CD4-positive, CD25-positive, alpha-beta regulatory T cell (primary cell): ENCODE results near the gene CDK10. TPM values are rescaled to one million over a fixed set of nuclear protein-coding genes. Genes with fewer than 3 reads are reported as not detected.

Experiments
- ATAC-seq, 2 donors: fragments of 150-1000 bp; cut with Tn5 transposase; one replicate each; pipeline ENCODE4 v1.10.0; 2021; ENCODE audit warnings: low read depth in 2 of 2, moderate number of reproducible peaks in 2 of 2, moderate library complexity in 1 of 2
- DNase-seq, 3 donors: peaks; one replicate each; pipeline versions ENCODE4 v3.0.0 to v3.0.0-alpha.2; 2012 to 2022; ENCODE audit warnings: mixed read lengths in 1 of 3
- H3K27ac ChIP-seq: one replicate; pipeline ENCODE4 v1.7.0; 2013; ENCODE audit warnings: mild to moderate bottlenecking, low read length; ENCODE audit not compliant: insufficient read depth, poor library complexity, severe bottlenecking
- H3K27me3 ChIP-seq: one replicate; pipeline ENCODE4 v1.7.0; 2013; ENCODE audit warnings: low read length; ENCODE audit not compliant: control insufficient read depth, insufficient read depth
- H3K36me3 ChIP-seq: one replicate; pipeline ENCODE4 v1.7.0; 2013; ENCODE audit warnings: mild to moderate bottlenecking, low read length, moderate library complexity; ENCODE audit not compliant: control insufficient read depth, insufficient read depth
- H3K4me1 ChIP-seq: 2 replicates; pipeline ENCODE4 v1.7.0; 2013; ENCODE audit warnings: mild to moderate bottlenecking, low read length; ENCODE audit not compliant: insufficient read depth, control insufficient read depth, poor library complexity, severe bottlenecking
- H3K4me3 ChIP-seq: one replicate; pipeline ENCODE4 v1.7.0; 2013; ENCODE audit warnings: low read depth, mild to moderate bottlenecking, low read length, moderate library complexity
- H3K9me3 ChIP-seq, 2 experiments: 1 replicate in 1 of 2; 2 replicates in 1 of 2; pipeline ENCODE4 v1.7.0; 2013; ENCODE audit warnings: low read length in 2 of 2, mild to moderate bottlenecking in 1 of 2, moderate library complexity in 1 of 2; ENCODE audit not compliant: control insufficient read depth in 2 of 2
- H3K27ac Mint-ChIP-seq, 3 donors: one replicate each; pipeline ENCODE4 v1.8.0; 2020 to 2022; ENCODE audit warnings: mild to moderate bottlenecking in 3 of 3, mixed read lengths in 3 of 3, moderate library complexity in 2 of 3
- H3K27me3 Mint-ChIP-seq: one replicate; pipeline ENCODE4 v1.8.0; 2022; ENCODE audit warnings: mild to moderate bottlenecking, mixed read lengths
- H3K36me3 Mint-ChIP-seq: one replicate; pipeline ENCODE4 v1.8.0; 2020; ENCODE audit warnings: mixed read lengths
- H3K4me1 Mint-ChIP-seq, 4 donors: one replicate each; pipeline ENCODE4 v1.8.0; 2020 to 2022; ENCODE audit warnings: mixed read lengths in 4 of 4, mild to moderate bottlenecking in 1 of 4
- H3K4me3 Mint-ChIP-seq, 4 donors: one replicate each; pipeline ENCODE4 v1.8.0; 2020 to 2022; ENCODE audit warnings: mild to moderate bottlenecking in 4 of 4, mixed read lengths in 4 of 4, moderate library complexity in 3 of 4
- H3K9me3 Mint-ChIP-seq, 7 donors: one replicate each; pipeline ENCODE4 v1.8.0; 2020 to 2022; ENCODE audit warnings: mixed read lengths in 7 of 7, mild to moderate bottlenecking in 3 of 7, moderate library complexity in 2 of 7
- polyA plus RNA-seq, 4 donors: library from polyadenylated mRNA; unstranded; fragments of 300-500 nt; fragmentation: Illumina TruSeq; gene quantifications; one replicate each; pipeline ENCODE4 v1.2.3, GENCODE V29; 2021
- total RNA-seq: library from RNA; stranded (reverse); gene quantifications from one replicate; pipeline ENCODE4 v1.2.3, GENCODE V29; 2022

Gene CDK10
- total and polyA plus RNA-seq, 5 donors from 2014 or later: 20.5 to 97.5 (median 24.4) TPM

DNA sequence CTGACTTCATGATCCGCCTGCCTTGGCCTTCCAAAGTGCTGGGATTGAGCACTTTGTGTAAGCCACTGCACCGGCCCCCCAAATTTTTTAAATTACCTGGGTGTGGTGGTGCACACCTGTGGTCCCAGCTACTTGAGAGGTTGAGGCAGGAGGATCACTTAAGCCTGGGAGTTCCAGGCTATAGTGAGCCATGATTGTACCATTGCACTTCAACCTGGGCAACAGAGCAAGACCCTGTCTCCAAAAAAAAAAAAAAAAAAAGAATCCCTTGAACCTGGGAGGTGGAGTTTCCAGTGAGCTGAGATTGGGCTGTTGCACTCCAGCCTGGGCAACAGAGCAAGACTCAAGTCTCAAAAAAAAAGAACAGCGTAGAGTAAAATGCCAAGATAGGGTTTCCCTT lies 50.1 kb downstream of the CDK10 start:
- no peak for ATAC-seq
- H3K36me3 Mint-ChIP-seq: peaks cover 33% of the 10 kb centered on the region

GRCh38 chr16:89737341-89738071 lies 51.0 kb downstream of the CDK10 start:
- peaks cover 20% of the 10 kb centered on the region for H3K4me1 ChIP-seq
- peaks cover 88% of the 10 kb centered on the region for H3K36me3 ChIP-seq
- no peak overlapping the region for H3K4me3 ChIP-seq
- H3K27me3 Mint-ChIP-seq: no peaks in the 10 kb centered on the region
- peak overlapping the region; percentile 41 to 85 (median 60) for H3K4me3 Mint-ChIP-seq
- ATAC-seq (peak; percentile 30 to 37), DNase-seq (peak in 2 of 3 donors; percentile 68 to 71)
- no peaks in the 10 kb centered on the region for H3K9me3 Mint-ChIP-seq
- no peaks in the 10 kb centered on the region for H3K9me3 ChIP-seq
- peaks cover 0 to 53% (median 21%) of the 10 kb centered on the region in 4 donors for H3K4me1 Mint-ChIP-seq
- H3K36me3 Mint-ChIP-seq: peaks cover 28% of the 10 kb centered on the region
- H3K27me3 ChIP-seq: no peaks in the 10 kb centered on the region
- peak overlapping the region; percentile 36 to 66 (median 60) for H3K27ac Mint-ChIP-seq
- peak overlapping the region; percentile 49 for H3K27ac ChIP-seq

More for the DNA sequence above, 50.1 kb downstream of the CDK10 start:
- Histone ChIP-seq H3K4me3 (no peak overlapping the region), H3K4me1 (peaks cover 24% of the 10 kb centered on the region), H3K9me3 (no peaks in the 10 kb centered on the region), H3K36me3 (peaks cover 94% of the 10 kb centered on the region), H3K27me3 (no peaks in the 10 kb centered on the region), H3K27ac (peak overlapping the region; percentile 49)
- peak overlapping the region in 1 of 4 donors; percentile 65 for H3K4me3 Mint-ChIP-seq
- peak overlapping the region in 1 of 3 donors; percentile 60 for H3K27ac Mint-ChIP-seq
- no peaks in the 10 kb centered on the region for H3K27me3 Mint-ChIP-seq
- DNase-seq: no peak
- H3K4me1 Mint-ChIP-seq: peaks cover 4 to 61% (median 26%) of the 10 kb centered on the region in 4 donors
- H3K9me3 Mint-ChIP-seq: no peaks in the 10 kb centered on the region

GRCh38 chr16:89738072-89738377 lies 51.5 kb downstream of the CDK10 start:
- no peaks in the 10 kb centered on the region for H3K27me3 ChIP-seq
- peaks cover 20% of the 10 kb centered on the region for H3K4me1 ChIP-seq
- Mint-ChIP-seq H3K4me1 (peaks cover 0 to 51% (median 21%) of the 10 kb centered on the region in 4 donors), H3K27me3 (no peaks in the 10 kb centered on the region), H3K36me3 (peaks cover 27% of the 10 kb centered on the region), H3K9me3 (no peaks in the 10 kb centered on the region), H3K4me3 (peak overlapping the region in 1 of 4 donors; percentile 47), H3K27ac (peak overlapping the region in 2 of 3 donors; percentile 26 to 66)
- H3K9me3 ChIP-seq: no peaks in the 10 kb centered on the region
- H3K4me3 ChIP-seq: no peak overlapping the region
- ATAC-seq (no peak), DNase-seq (no peak)
- H3K27ac ChIP-seq: peak overlapping the region; percentile 49
- H3K36me3 ChIP-seq: peaks cover 82% of the 10 kb centered on the region

DNA sequence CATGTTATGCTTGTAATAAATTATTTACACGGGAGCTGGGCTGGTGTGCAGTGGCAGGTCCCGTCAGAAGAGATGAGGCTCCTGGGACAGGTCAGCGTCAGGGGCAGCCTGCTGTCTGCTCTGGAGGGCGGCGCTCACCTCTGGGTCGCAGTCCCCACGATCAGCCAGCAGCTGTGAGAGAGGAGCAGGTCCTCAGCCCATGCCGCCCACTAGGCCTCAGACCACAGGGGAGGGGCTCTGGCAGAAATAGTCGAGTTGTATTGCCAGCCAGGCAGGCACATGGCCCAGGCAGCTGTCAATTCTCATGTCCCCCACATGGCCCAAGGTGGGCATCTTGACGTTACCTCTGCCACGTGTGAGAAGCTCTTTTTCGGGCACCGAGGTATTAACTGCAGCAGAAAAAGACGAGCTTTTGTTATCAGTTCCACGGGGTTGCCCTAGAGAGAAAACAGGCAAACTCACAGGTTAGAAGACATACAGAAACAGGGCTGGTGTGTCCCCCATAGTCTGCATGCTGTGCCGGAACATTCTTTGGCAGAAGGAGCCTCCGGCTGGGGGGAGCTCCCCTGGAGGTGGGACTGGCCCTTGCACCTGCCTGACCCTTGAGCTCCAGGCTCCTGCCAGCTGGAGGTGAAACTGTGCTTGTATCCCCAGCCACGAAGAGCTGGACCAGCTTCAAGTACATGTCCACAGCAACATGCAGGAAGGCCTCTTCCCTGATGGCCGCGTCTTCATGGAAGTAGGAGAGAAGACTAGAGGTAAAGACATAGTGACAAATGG lies 52.2 kb downstream of the CDK10 start:
- peaks cover 75% of the 10 kb centered on the region for H3K36me3 ChIP-seq
- H3K4me1 ChIP-seq: peaks cover 20% of the 10 kb centered on the region
- no peak overlapping the region for H3K4me3 ChIP-seq
- H3K27me3 ChIP-seq: no peaks in the 10 kb centered on the region
- no peak overlapping the region for H3K27ac ChIP-seq
- no peak overlapping the region for H3K4me3 Mint-ChIP-seq
- H3K36me3 Mint-ChIP-seq: peaks cover 20% of the 10 kb centered on the region
- DNase-seq: no peak
- H3K9me3 ChIP-seq: no peaks in the 10 kb centered on the region
- H3K4me1 Mint-ChIP-seq: peaks cover 0 to 52% (median 21%) of the 10 kb centered on the region in 4 donors
- peak overlapping the region in 1 of 3 donors; percentile 26 for H3K27ac Mint-ChIP-seq
- ATAC-seq: no peak
- H3K9me3 Mint-ChIP-seq: no peaks in the 10 kb centered on the region
- no peaks in the 10 kb centered on the region for H3K27me3 Mint-ChIP-seq

DNA sequence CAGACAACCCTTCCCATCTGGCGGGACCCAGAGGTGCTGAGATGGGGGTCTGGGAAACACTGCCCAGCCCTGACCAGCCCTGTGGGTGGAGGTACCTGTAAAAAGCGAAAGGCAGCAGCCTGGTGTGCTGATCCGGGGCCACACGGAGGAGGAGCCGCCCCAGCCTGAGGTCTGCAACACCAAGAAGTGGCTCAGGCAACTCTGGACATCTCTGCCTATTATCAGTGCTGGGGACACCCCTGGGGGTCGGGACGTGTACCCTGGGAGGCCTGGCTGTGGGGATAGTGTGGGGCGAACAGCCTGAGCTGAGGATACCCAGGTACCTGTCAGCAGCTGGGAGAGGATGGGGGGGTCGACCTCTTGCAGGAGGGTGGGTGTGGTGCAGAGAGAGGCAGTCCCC lies 52.9 kb downstream of the CDK10 start:
- Histone ChIP-seq H3K27me3 (no peaks in the 10 kb centered on the region), H3K9me3 (no peaks in the 10 kb centered on the region), H3K36me3 (peaks cover 73% of the 10 kb centered on the region), H3K4me1 (peaks cover 20% of the 10 kb centered on the region), H3K4me3 (no peak overlapping the region), H3K27ac (no peak overlapping the region)
- Mint-ChIP-seq H3K27me3 (no peaks in the 10 kb centered on the region), H3K27ac (no peak overlapping the region), H3K9me3 (no peaks in the 10 kb centered on the region), H3K36me3 (peaks cover 17% of the 10 kb centered on the region), H3K4me3 (no peak overlapping the region), H3K4me1 (peaks cover 0 to 50% (median 20%) of the 10 kb centered on the region in 4 donors)
- no peak for DNase-seq
- ATAC-seq: no peak

- Mint-ChIP-seq H3K27me3 (no peaks in the 10 kb centered on the region), H3K27ac (peak overlapping the region in 2 of 3 donors; percentile 67 to 68), H3K36me3 (peaks cover 8% of the 10 kb centered on the region), H3K4me3 (no peak overlapping the region), H3K4me1 (peaks cover 0 to 37% (median 14%) of the 10 kb centered on the region in 4 donors), H3K9me3 (no peaks in the 10 kb centered on the region)
- ATAC-seq (no peak), DNase-seq (no peak)
- Histone ChIP-seq H3K9me3 (no peaks in the 10 kb centered on the region), H3K36me3 (peaks cover 64% of the 10 kb centered on the region), H3K4me1 (peaks cover 13% of the 10 kb centered on the region), H3K4me3 (no peak overlapping the region), H3K27ac (no peak overlapping the region), H3K27me3 (no peaks in the 10 kb centered on the region)
Observed at GRCh38 chr16:89741342-89742014, 55.0 kb downstream of the CDK10 start.

GRCh38 chr16:89742948-89743347 lies 56.5 kb downstream of the CDK10 start:
- H3K9me3 Mint-ChIP-seq: no peaks in the 10 kb centered on the region
- DNase-seq (no peak), ATAC-seq (no peak)
- H3K9me3 ChIP-seq: no peaks in the 10 kb centered on the region
- H3K36me3 ChIP-seq: peaks cover 55% of the 10 kb centered on the region
- no peak overlapping the region for H3K4me3 Mint-ChIP-seq
- H3K27me3 ChIP-seq: no peaks in the 10 kb centered on the region
- peaks cover 0 to 22% (median 4%) of the 10 kb centered on the region in 4 donors for H3K4me1 Mint-ChIP-seq
- peak overlapping the region; percentile 71 to 89 (median 88) for H3K27ac Mint-ChIP-seq
- H3K27me3 Mint-ChIP-seq: no peaks in the 10 kb centered on the region
- H3K36me3 Mint-ChIP-seq: peaks cover under 1% of the 10 kb centered on the region
- no peaks in the 10 kb centered on the region for H3K4me1 ChIP-seq
- H3K4me3 ChIP-seq: no peak overlapping the region
- no peak overlapping the region for H3K27ac ChIP-seq
